GM18511 (cell line): ENCODE measurements around the gene SUPT3H.

Experiments
- ATAC-seq: cut with Tn5 transposase; IDR thresholded peaks from one replicate; pipeline ENCODE4 v1.9.1; 2021; ENCODE audit warnings: mild to moderate bottlenecking, moderate library complexity; ENCODE audit not compliant: unreplicated experiment

The SUPT3H gene

DNA sequence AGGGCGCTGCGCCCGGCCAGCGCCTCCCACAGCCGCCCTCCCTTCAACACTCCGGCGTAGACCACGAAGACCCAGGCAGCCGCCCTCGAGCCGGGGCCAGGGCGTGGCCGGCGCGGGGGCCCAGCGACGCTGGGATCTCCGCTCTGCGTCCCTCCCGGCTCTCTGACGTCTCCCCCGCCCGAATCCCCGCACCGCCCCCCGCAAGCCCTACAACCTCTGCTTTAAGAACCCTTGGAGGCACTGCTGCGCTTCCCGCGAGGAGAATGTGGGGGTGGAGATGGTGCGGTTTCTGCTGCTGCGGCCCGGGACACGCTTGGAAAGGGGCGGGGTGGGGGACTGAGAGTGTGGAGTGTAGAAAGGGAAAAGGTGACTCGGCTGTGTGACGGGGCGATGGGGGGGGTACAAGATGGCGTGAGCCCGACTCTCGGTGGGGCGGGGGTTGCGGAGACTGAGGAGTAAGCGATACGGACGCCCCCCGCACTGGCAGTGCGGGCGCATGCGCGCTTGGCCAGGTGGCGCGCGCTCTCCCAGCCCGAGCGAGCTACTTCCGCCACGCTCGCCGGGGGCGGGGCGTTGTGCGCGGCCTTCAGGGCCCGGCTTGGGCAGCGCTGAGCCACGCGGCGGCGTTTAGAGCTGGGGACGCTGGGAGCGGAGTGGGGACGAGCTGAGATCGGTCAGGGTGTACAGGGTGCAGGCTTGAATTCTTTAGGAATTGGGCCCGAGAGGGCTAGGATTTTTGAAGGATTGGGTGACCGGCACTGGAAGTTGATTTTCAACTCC, at the start of gene SUPT3H:
SUPT3H (minus strand) TSS at position 381 of the 780 bp plus-strand sequence.
- peak; percentile 97 for ATAC-seq

DNA sequence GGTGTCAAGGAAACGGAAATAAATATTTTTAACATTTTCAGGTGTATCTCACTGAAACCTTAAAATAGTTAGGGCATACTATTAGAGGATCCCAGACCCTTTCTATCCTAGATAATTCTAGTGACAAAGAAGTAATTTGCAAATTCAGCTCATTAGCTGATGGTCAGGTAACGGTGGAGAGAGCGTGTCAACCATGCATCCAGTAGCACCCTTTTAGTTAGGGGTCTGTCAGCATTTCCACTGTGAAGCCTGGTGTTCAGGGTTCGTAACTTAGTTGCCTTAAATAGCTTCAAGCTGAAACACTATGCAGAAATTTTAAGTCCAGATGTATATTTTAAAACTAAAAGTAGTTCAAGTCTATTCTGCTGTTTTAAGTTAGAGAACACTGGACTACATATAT, 48.5 kb upstream of the SUPT3H start:
- ATAC-seq: no peak

DNA sequence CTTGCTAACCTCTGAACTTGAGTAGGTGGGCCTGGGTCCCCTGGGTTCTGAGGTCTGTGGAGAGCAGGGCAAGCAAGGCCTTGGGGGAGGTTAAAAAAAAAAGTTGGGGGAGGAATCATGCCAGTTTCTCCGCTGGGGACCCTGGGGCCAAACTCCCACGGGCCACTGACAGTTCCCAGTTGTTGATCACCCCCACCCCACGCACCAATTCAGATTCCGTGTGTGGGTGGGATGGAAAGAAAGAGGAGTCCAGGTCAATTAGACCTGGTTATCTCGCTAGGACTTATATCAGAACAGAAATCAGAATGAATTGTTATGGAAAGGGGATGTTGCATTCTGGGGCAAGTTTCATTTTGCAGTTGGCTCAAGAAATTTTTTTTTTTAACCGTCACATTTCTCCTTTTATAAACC, 46.7 kb upstream of the SUPT3H start:
- no peak for ATAC-seq

- no peak for ATAC-seq
Measured at GRCh38 chr6:45423824-45424450, 46.2 kb upstream of the SUPT3H start.

DNA sequence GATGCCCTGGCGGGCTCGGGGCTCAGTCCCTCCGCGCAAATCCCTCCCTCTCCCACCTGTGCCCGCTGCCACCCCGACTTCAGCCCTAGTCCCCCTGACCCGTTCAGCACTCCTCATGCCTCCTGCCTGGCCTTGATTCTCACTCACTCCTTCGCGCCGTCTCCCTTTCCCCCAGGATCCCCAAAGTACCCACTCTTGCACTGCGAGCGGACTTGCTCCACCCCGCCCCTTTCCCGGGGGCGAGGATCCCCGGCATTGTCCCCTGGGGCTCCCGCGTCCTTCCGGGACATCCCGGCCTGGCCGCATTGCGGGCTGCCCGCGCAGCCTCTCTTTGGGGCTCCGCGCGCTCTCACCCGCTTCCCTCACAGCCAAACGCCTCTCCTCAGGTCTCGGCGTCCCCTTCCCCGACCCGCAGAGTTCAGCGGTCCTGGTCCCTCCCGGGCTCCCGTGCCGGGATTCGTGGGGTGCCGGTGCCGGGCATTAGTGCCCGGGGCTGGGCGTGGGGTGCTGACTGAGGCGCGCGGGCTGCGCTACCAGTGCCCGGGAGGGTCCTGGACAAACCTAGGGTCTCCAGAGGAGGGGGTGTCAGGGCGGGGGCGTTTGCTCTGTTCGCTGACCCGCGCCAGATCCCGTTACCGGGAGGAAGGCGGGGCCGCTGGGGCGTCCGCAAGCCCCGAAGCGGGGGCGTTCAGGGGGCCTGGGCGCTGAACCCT, 45.5 kb upstream of the SUPT3H start:
- ATAC-seq: no peak

DNA sequence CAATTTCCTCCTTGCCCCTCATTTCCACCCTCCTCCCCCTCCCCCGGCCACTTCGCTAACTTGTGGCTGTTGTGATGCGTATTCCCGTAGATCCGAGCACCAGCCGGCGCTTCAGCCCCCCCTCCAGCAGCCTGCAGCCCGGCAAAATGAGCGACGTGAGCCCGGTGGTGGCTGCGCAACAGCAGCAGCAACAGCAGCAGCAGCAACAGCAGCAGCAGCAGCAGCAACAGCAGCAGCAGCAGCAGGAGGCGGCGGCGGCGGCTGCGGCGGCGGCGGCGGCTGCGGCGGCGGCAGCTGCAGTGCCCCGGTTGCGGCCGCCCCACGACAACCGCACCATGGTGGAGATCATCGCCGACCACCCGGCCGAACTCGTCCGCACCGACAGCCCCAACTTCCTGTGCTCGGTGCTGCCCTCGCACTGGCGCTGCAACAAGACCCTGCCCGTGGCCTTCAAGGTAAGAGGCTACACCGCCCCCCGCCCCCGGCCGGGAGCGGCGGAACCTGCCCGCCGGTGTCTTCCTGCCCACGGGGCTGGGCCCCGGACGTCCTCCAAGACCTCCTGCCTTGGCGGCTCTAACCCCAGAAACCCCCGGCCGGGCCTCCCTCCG, 44.9 kb upstream of the SUPT3H start:
- no peak for ATAC-seq

- no peak for ATAC-seq
Measured at GRCh38 chr6:45421709-45422502, 44.2 kb upstream of the SUPT3H start.

GRCh38 chr6:45420909-45421708, 43.4 kb upstream of the SUPT3H start:
- ATAC-seq: no peak

GRCh38 chr6:45420083-45420908, 42.6 kb upstream of the SUPT3H start:
- no peak for ATAC-seq

GRCh38 chr6:45419571-45420082, 41.9 kb upstream of the SUPT3H start:
- ATAC-seq: no peak

GRCh38 chr6:45417436-45417835, 39.7 kb upstream of the SUPT3H start:
- ATAC-seq: no peak

- ATAC-seq: no peak
Measured at GRCh38 chr6:45416700-45417099, 39.0 kb upstream of the SUPT3H start.

DNA sequence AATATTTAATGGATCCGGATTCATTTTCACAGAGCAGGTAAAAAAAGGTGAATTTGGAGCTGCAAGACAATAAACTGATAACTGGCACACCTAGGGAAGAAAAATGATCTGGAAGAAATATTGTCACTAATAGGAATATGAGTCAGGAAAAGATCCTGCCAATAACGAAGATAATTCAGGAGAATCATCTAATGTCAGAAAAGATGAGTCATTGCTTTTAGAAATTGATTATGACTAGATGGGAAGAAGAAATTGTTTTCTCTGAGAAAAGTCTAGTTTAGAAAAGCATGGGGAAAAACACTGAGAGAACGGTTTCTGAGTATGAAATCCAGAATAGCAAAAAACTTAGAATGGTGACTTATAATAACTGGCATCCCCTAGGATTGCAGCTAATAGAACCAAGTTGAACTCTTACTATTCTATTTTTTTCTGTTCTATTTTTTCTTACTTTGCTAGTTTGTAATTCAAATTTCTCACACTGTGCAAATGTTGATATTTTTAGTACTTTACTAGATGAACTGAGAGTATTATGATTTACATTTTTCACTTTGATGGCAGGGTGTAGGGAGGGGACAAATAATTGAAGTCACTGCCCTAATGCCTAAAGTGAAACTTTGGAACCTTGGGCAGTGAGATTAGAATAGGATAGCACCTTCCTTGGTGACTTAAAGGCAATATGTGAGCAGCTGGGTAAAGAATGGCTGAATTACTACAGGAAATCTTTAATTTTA, 38.2 kb upstream of the SUPT3H start:
- no peak for ATAC-seq

GRCh38 chr6:45415315-45415714, 37.6 kb upstream of the SUPT3H start:
- ATAC-seq: no peak

GRCh38 chr6:45411959-45412358, 34.2 kb upstream of the SUPT3H start:
- no peak for ATAC-seq

DNA sequence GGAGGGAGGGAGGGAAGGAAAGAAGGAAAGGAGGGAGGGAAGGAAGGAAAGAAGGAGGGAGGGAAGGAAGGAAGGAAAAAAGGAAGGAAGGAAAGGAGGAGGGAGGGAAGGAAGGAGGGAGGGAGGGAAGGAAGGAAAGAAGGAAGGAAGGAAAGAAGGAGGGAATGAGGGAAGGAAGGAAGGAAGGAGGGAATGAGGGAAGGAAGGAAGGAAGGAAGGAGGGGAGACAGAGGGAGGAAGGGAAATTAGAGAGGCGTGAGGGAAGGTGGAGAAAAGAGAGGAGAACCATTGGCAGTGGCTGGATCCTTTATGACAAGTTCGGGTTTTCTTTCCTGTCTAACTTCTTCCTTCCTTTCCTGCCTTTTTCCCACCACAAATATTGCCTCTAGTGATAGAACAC, 22.3 kb upstream of the SUPT3H start:
- ATAC-seq: no peak

GRCh38 chr6:45398075-45398813, 20.5 kb upstream of the SUPT3H start:
- ATAC-seq: no peak
